Measurements from ENCODE around the gene ZNF200. TPM values are rescaled to one million over a fixed set of nuclear protein-coding genes. Genes with fewer than 3 reads are reported as not detected.
"Not testable (repeated sequence)": the region's sequence is repeated elsewhere in the genome, so short reads cannot be mapped to it uniquely, and the experiment has no call there.

The ZNF200 gene
- total and polyA plus RNA-seq, 4 donors: 4.3 to 7.8 (median 6.4) TPM

- Histone ChIP-seq H3K9me3 (ENCODE audit: control insufficient read depth in 4 of 4, insufficient read depth in 3 of 4, low read length in 3 of 4) (no peaks in the 10 kb centered on the region), H3K36me3 (ENCODE audit: control insufficient read depth in 4 of 4, insufficient read depth in 4 of 4, low read length in 4 of 4) (no peaks in the 10 kb centered on the region), H3K27ac (ENCODE audit: low read depth in 1 of 2, low read length in 1 of 2) (no peak overlapping the region), H3K9ac (ENCODE audit: insufficient read depth in 1 of 2, low read length in 2 of 2) (no peak overlapping the region), H3K4me1 (ENCODE audit: control insufficient read depth in 5 of 5, insufficient read depth in 5 of 5, low read length in 5 of 5) (peaks cover 0 to under 1% (median 0%) of the 10 kb centered on the region in 5 donors), H3K27me3 (ENCODE audit: control insufficient read depth in 3 of 3, insufficient read depth in 3 of 3, low read length in 2 of 3) (peaks cover 0 to 3% (median 0%) of the 10 kb centered on the region in 3 donors), H3K4me3 (no peak overlapping the region)
- WGBS, 2 donors: 83 to 90% methylated on average over 5 of the region's 5 CpGs
- TF ChIP-seq CTCF (IDR thresholded peaks at IDR 0.05; ENCODE audit: control extremely low read depth, extremely low read depth): no peak
- ATAC-seq (ENCODE audit: insufficient read depth, low FRiP score): no peak
- DNase-seq: no peak
Observed at GRCh38 chr16:3276679-3277078, 41.7 kb upstream of the ZNF200 start.

DNA sequence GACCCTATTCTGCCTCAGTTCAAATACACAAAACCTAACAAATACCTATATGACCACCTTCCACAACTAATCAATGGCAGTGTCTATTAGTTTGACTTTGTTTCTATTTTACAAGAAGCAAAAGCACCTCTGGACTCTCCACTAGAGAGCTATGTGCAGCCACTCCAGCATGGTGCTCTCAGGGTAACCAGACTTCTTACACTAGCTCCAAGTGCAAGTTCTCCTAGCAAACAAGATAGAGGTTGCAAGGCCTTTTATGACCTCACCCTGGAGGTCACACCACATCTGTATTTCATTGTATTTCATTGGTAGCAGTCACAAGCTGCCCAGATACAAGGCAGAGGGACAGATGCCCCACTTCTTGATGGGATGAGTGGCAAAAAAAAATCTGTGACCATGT is 40.0 kb upstream of the ZNF200 start:
- H3K27me3 ChIP-seq (ENCODE audit: control insufficient read depth in 3 of 3, insufficient read depth in 3 of 3, low read length in 2 of 3): peaks cover 0 to 3% (median 0%) of the 10 kb centered on the region in 3 donors
- no peaks in the 10 kb centered on the region for H3K36me3 ChIP-seq (ENCODE audit: control insufficient read depth in 4 of 4, insufficient read depth in 4 of 4, low read length in 4 of 4)
- H3K9me3 ChIP-seq (ENCODE audit: control insufficient read depth in 4 of 4, insufficient read depth in 3 of 4, low read length in 3 of 4): no peaks in the 10 kb centered on the region
- DNase-seq (no peak), ATAC-seq (ENCODE audit: insufficient read depth, low FRiP score) (no peak)
- H3K4me1 ChIP-seq (ENCODE audit: control insufficient read depth in 5 of 5, insufficient read depth in 5 of 5, low read length in 5 of 5): no peaks in the 10 kb centered on the region
- TF ChIP-seq CTCF (IDR thresholded peaks at IDR 0.05; ENCODE audit: control extremely low read depth, extremely low read depth): no peak
- no peak overlapping the region for H3K4me3 ChIP-seq
- H3K27ac ChIP-seq (ENCODE audit: low read depth in 1 of 2, low read length in 1 of 2): no peak overlapping the region
- no peak overlapping the region for H3K9ac ChIP-seq (ENCODE audit: insufficient read depth in 1 of 2, low read length in 2 of 2)

DNA sequence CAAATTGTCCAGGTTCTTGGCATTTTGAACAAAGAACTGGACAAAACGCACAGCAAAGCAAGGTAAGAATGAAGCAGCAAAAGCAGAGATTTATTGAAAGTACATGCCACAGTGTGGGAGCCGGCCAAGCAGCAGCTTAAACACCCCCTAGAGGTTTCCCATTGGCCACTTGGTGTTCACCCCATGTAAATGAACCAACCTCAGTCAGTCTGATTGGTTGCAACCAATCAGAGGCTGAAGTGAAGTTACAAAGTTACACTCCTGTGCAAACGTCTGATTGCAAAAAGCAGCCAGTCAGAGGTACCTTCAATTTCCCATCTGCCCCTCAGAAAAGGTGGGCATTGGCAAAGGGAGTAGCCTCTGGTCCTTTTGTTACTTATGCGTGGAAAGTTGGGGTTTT is 39.5 kb upstream of the ZNF200 start:
- no peaks in the 10 kb centered on the region for H3K36me3 ChIP-seq (ENCODE audit: control insufficient read depth in 4 of 4, insufficient read depth in 4 of 4, low read length in 4 of 4)
- H3K27ac ChIP-seq (ENCODE audit: low read depth in 1 of 2, low read length in 1 of 2): no peak overlapping the region
- ATAC-seq (ENCODE audit: insufficient read depth, low FRiP score) (no peak), DNase-seq (peak in 1 of 3 donors; percentile 10)
- H3K4me1 ChIP-seq (ENCODE audit: control insufficient read depth in 5 of 5, insufficient read depth in 5 of 5, low read length in 5 of 5): no peaks in the 10 kb centered on the region
- no peaks in the 10 kb centered on the region for H3K9me3 ChIP-seq (ENCODE audit: control insufficient read depth in 4 of 4, insufficient read depth in 3 of 4, low read length in 3 of 4)
- no peak overlapping the region for H3K4me3 ChIP-seq
- WGBS, 2 donors: 58 to 71% methylated on average over 4 of the region's 4 CpGs
- H3K27me3 ChIP-seq (ENCODE audit: control insufficient read depth in 3 of 3, insufficient read depth in 3 of 3, low read length in 2 of 3): peaks cover 0 to 3% (median 0%) of the 10 kb centered on the region in 3 donors
- no peak overlapping the region for H3K9ac ChIP-seq (ENCODE audit: insufficient read depth in 1 of 2, low read length in 2 of 2)
- TF ChIP-seq CTCF (IDR thresholded peaks at IDR 0.05; ENCODE audit: control extremely low read depth, extremely low read depth): no peak

GRCh38 chr16:3271281-3271680 is 36.3 kb upstream of the ZNF200 start:
- not testable (repeated sequence) for H3K36me3 ChIP-seq (ENCODE audit: control insufficient read depth in 4 of 4, insufficient read depth in 4 of 4, low read length in 4 of 4); H3K9me3 ChIP-seq (ENCODE audit: control insufficient read depth in 4 of 4, insufficient read depth in 3 of 4, low read length in 3 of 4); DNase-seq; H3K4me3 ChIP-seq; H3K4me1 ChIP-seq (ENCODE audit: control insufficient read depth in 5 of 5, insufficient read depth in 5 of 5, low read length in 5 of 5); H3K9ac ChIP-seq (ENCODE audit: insufficient read depth in 1 of 2, low read length in 2 of 2); H3K27ac ChIP-seq (ENCODE audit: low read depth in 1 of 2, low read length in 1 of 2); ATAC-seq (ENCODE audit: insufficient read depth, low FRiP score); H3K27me3 ChIP-seq (ENCODE audit: control insufficient read depth in 3 of 3, insufficient read depth in 3 of 3, low read length in 2 of 3)
- WGBS, 2 donors: 94% methylated on average over 22 of the region's 22 CpGs

DNA sequence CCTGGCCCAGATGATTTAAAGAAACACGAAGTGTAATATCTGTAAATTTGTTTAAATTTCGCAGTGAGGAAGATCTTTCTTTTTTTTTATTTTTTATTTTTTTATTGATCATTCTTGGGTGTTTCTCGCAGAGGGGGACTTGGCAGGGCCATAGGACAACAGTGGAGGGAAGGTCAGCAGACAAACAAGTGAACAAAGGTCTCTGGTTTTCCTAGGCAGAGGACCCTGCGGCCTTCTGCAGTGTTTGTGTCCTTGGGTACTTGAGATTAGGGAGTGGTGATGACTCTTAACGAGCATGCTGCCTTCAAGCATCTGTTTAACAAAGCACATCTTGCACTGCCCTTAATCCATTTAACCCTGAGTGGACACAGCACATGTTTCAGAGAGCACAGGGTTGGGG is 35.8 kb upstream of the ZNF200 start:
- not testable (repeated sequence) for ATAC-seq (ENCODE audit: insufficient read depth, low FRiP score); H3K36me3 ChIP-seq (ENCODE audit: control insufficient read depth in 4 of 4, insufficient read depth in 4 of 4, low read length in 4 of 4); H3K9me3 ChIP-seq (ENCODE audit: control insufficient read depth in 4 of 4, insufficient read depth in 3 of 4, low read length in 3 of 4); H3K4me3 ChIP-seq; DNase-seq; H3K27ac ChIP-seq (ENCODE audit: low read depth in 1 of 2, low read length in 1 of 2); H3K4me1 ChIP-seq (ENCODE audit: control insufficient read depth in 5 of 5, insufficient read depth in 5 of 5, low read length in 5 of 5); H3K9ac ChIP-seq (ENCODE audit: insufficient read depth in 1 of 2, low read length in 2 of 2); H3K27me3 ChIP-seq (ENCODE audit: control insufficient read depth in 3 of 3, insufficient read depth in 3 of 3, low read length in 2 of 3)
- 83 to 86% methylated on average over 5 of the region's 5 CpGs for WGBS, 2 donors

All from lung (tissue), 12 donors.